NCI-H82 treated with DMSO at 0.1 percent for 48 hours (cell line): ENCODE data around the gene YIF1A.
"Not testable (repeated sequence)": the region's sequence is repeated elsewhere in the genome, so short reads cannot be mapped to it uniquely, and the experiment has no call there.

ENCODE experiments used
- DNase-seq: peaks from one replicate; lab custom pipeline; 2025; ENCODE audit not compliant: unreplicated experiment; lab: John Stamatoyannopoulos, UW

YIF1A gene

GRCh38 chr11:66271816-66272215, 17.1 kb downstream of the YIF1A start:
- DNase-seq, result no peak

GRCh38 chr11:66268952-66269905, 19.7 kb downstream of the YIF1A start:
- DNase-seq, result no peak

GRCh38 chr11:66268244-66268951, 20.5 kb downstream of the YIF1A start, which contains the start of gene RAB1B:
Gene RAB1B (plus strand): TSS chr11:66268639. CDS start chr11:66268680, 41 bp downstream.
- DNase-seq, result peak; percentile 91

GRCh38 chr11:66267379-66268243, 21.3 kb downstream of the YIF1A start:
- peak; percentile 55 for DNase-seq

- no peak for DNase-seq
Measured at GRCh38 chr11:66267039-66267378, 21.9 kb downstream of the YIF1A start.

- no peak for DNase-seq
Measured at GRCh38 chr11:66266378-66267038, 22.4 kb downstream of the YIF1A start.

- no peak for DNase-seq
Measured at GRCh38 chr11:66265531-66266377, 23.2 kb downstream of the YIF1A start.

GRCh38 chr11:66264914-66265313, 24.0 kb downstream of the YIF1A start:
- DNase-seq, result no peak

- no peak for DNase-seq
Measured at GRCh38 chr11:66264383-66264782, 24.6 kb downstream of the YIF1A start.

GRCh38 chr11:66263785-66264184, 25.2 kb downstream of the YIF1A start:
- no peak for DNase-seq

GRCh38 chr11:66263231-66263630, 25.7 kb downstream of the YIF1A start:
- no peak for DNase-seq

GRCh38 chr11:66262696-66263095, 26.2 kb downstream of the YIF1A start:
- DNase-seq, result no peak

- no peak for DNase-seq
Measured at GRCh38 chr11:66262191-66262590, 26.8 kb downstream of the YIF1A start.

GRCh38 chr11:66261578-66261977, 27.4 kb downstream of the YIF1A start:
- DNase-seq, result no peak

GRCh38 chr11:66259956-66260355, 29.0 kb downstream of the YIF1A start:
- DNase-seq, result no peak

GRCh38 chr11:66259225-66259624, 29.7 kb downstream of the YIF1A start:
- DNase-seq, result no peak

- no peak for DNase-seq
Measured at GRCh38 chr11:66258473-66258893, 30.5 kb downstream of the YIF1A start.

- DNase-seq, result not testable (repeated sequence)
Measured at GRCh38 chr11:66253081-66253480, 35.9 kb downstream of the YIF1A start.

- DNase-seq, result no peak
Measured at GRCh38 chr11:66251809-66252208, 37.1 kb downstream of the YIF1A start.

GRCh38 chr11:66248903-66249302, 40.0 kb downstream of the YIF1A start:
- DNase-seq, result no peak
